HFF-Myc (cell line): Measurements from ENCODE around the gene MBNL1.

Experiments used
- DNase-seq: peaks from one replicate; pipeline ENCODE4 v3.0.0-alpha.2; 2011; ENCODE audit warnings: low read depth; ENCODE audit errors: extremely low read depth
- H3K4me3 ChIP-seq: replicated peaks from 2 replicates; pipeline ENCODE4 v1.5.1; 2011; ENCODE audit warnings: low read depth, mild to moderate bottlenecking, control low read depth, low read length
- CTCF ChIP-seq: IDR thresholded peaks from 2 replicates; pipeline ENCODE4 v1.5.1; 2012; ENCODE audit warnings: mild to moderate bottlenecking, low read depth, low read length, control low read depth; ENCODE audit errors: missing control alignments

The MBNL1 gene

GRCh38 chr3:152459572-152459971 lies 190.8 kb downstream of the MBNL1 start:
- TF ChIP-seq CTCF: no peak
- H3K4me3 ChIP-seq: no peak overlapping the region
- peak; percentile 38 for DNase-seq

GRCh38 chr3:152460936-152461335 lies 192.2 kb downstream of the MBNL1 start:
- no peak overlapping the region for H3K4me3 ChIP-seq
- no peak for DNase-seq
- TF ChIP-seq CTCF: no peak

- H3K4me3 ChIP-seq: no peak overlapping the region
- no peak for DNase-seq
- TF ChIP-seq CTCF: no peak
These were observed 192.7 kb downstream of the MBNL1 start for GRCh38 chr3:152461460-152461859.

- DNase-seq: no peak
- H3K4me3 ChIP-seq: no peak overlapping the region
- peak; percentile 43 for TF ChIP-seq CTCF
These were observed 198.1 kb downstream of the MBNL1 start for GRCh38 chr3:152466784-152467183.

GRCh38 chr3:152469248-152470025 lies 200.7 kb downstream of the MBNL1 start:
- no peak overlapping the region for H3K4me3 ChIP-seq
- no peak for DNase-seq
- no peak for TF ChIP-seq CTCF

- no peak overlapping the region for H3K4me3 ChIP-seq
- no peak for DNase-seq
- TF ChIP-seq CTCF: no peak
These were observed 201.4 kb downstream of the MBNL1 start for GRCh38 chr3:152470095-152470494.

GRCh38 chr3:152470893-152471292 lies 202.2 kb downstream of the MBNL1 start:
- DNase-seq: no peak
- no peak for TF ChIP-seq CTCF
- no peak overlapping the region for H3K4me3 ChIP-seq
